IMR-90 (cell line): ENCODE results near the gene CPNE4. TPM values are rescaled to one million over a fixed set of nuclear protein-coding genes. Genes with fewer than 3 reads are reported as not detected.

Experiments
- ATAC-seq: fragments of 200-7000 bp; cut with Tn5 transposase; 2 replicates; pipeline ENCODE4 v1.9.1; 2020; ENCODE audit warnings: low read depth, mild to moderate bottlenecking, moderate library complexity
- BruUV-seq: library from RNA; stranded (reverse); fragments of 400-500 nt; replicated peaks from 2 replicates; lab custom pipeline; 2021; lab: Mats Ljungman, UMichigan
- CTCF ChIA-PET: fragments of 300-600 bp; formaldehyde crosslinking; extraction: SDS; loops from one replicate; lab custom pipeline; 2021; ENCODE audit warnings: antibody characterized with exemption; lab: Yijun Ruan, JAX
- POLR2A ChIA-PET: fragments of 300-600 bp; sonication (Branson Sonifier 250); formaldehyde crosslinking; loops from one replicate; lab custom pipeline; 2022; ENCODE audit warnings: antibody characterized with exemption; ENCODE audit not compliant: unreplicated experiment; lab: Charles Lee
- DNase-seq: peaks from one replicate; pipeline ENCODE4 v3.0.0; 2013
- H2AFZ ChIP-seq: replicated peaks from 2 replicates; pipeline ENCODE3; 2013; ENCODE audit warnings: low read length, mild to moderate bottlenecking; ENCODE audit not compliant: poor library complexity
- H2AK5ac ChIP-seq: 2 replicates; pipeline ENCODE4 v1.6.1; 2013; ENCODE audit warnings: low read depth, low read length, inconsistent platforms
- H2AK9ac ChIP-seq: replicated peaks from 2 replicates; pipeline ENCODE3; 2013; ENCODE audit warnings: mild to moderate bottlenecking, low read depth, low read length, moderate library complexity; ENCODE audit not compliant: poor library complexity
- H2BK120ac ChIP-seq: 2 replicates; pipeline ENCODE4 v1.6.1; 2013; ENCODE audit warnings: low read depth, low read length, inconsistent platforms
- H2BK15ac ChIP-seq: 3 replicates; pipeline ENCODE4 v1.6.1; 2013; ENCODE audit warnings: low read depth, low read length, inconsistent platforms
- H2BK20ac ChIP-seq: 2 replicates; pipeline ENCODE4 v1.6.1; 2013; ENCODE audit warnings: low read depth, mild to moderate bottlenecking, inconsistent platforms, low read length, moderate library complexity
- H2BK5ac ChIP-seq: 2 replicates; pipeline ENCODE4 v1.6.1; 2013; ENCODE audit warnings: mild to moderate bottlenecking, low read depth, low read length, inconsistent platforms; ENCODE audit not compliant: poor library complexity, severe bottlenecking
- H3K14ac ChIP-seq: replicated peaks from 2 replicates; pipeline ENCODE4 v1.6.1; 2013; ENCODE audit warnings: low read depth, low read length, inconsistent platforms
- H3K18ac ChIP-seq: 2 replicates; pipeline ENCODE4 v1.6.1; 2013; ENCODE audit warnings: low read depth, low read length, control low read depth
- H3K23ac ChIP-seq: 2 replicates; pipeline ENCODE4 v1.6.1; 2013; ENCODE audit warnings: low read depth, low read length, inconsistent platforms
- H3K27ac ChIP-seq: 2 replicates; pipeline ENCODE4 v1.5.1; 2013; ENCODE audit warnings: mild to moderate bottlenecking, control low read depth, low read length; ENCODE audit not compliant: insufficient read depth
- H3K27me3 ChIP-seq: 2 replicates; pipeline ENCODE4 v1.6.1; 2013; ENCODE audit warnings: low read length; ENCODE audit not compliant: control insufficient read depth, insufficient read depth
- H3K36me3 ChIP-seq: 2 replicates; pipeline ENCODE4 v1.6.1; 2013; ENCODE audit warnings: low read length, mixed read lengths; ENCODE audit not compliant: control insufficient read depth, insufficient read depth
- H3K4ac ChIP-seq: 2 replicates; pipeline ENCODE4 v1.6.1; 2013; ENCODE audit warnings: low read depth, low read length, inconsistent platforms
- H3K4me1 ChIP-seq: 2 replicates; pipeline ENCODE4 v1.6.1; 2013; ENCODE audit warnings: low read length, mixed read lengths; ENCODE audit not compliant: control insufficient read depth, insufficient read depth
- H3K4me2 ChIP-seq: 2 replicates; pipeline ENCODE4 v1.6.1; 2013; ENCODE audit warnings: low read depth, mild to moderate bottlenecking, control low read depth, low read length, moderate library complexity
- H3K4me3 ChIP-seq: 2 replicates; pipeline ENCODE4 v1.5.1; 2013; ENCODE audit warnings: low read depth, mild to moderate bottlenecking, control low read depth, low read length, moderate library complexity; ENCODE audit not compliant: insufficient read depth
- H3K56ac ChIP-seq: 2 replicates; pipeline ENCODE4 v1.6.1; 2013; ENCODE audit warnings: low read length, inconsistent platforms; ENCODE audit not compliant: insufficient read depth; ENCODE audit errors: extremely low read depth
- H3K79me1 ChIP-seq, 2 experiments: 2 replicates each; pipeline ENCODE4 v1.6.1; 2013; ENCODE audit warnings: low read length in 2 of 2, inconsistent platforms in 1 of 2, low read depth in 1 of 2
- H3K9ac ChIP-seq: 2 replicates; pipeline ENCODE4 v1.6.1; 2013; ENCODE audit warnings: low read depth, low read length, control low read depth
- H3K9me1 ChIP-seq: 2 replicates; pipeline ENCODE4 v1.6.1; 2013; ENCODE audit warnings: low read length, inconsistent platforms; ENCODE audit not compliant: insufficient read depth
- H3K9me3 ChIP-seq: 2 replicates; pipeline ENCODE4 v1.6.1; 2013; ENCODE audit warnings: low read length; ENCODE audit not compliant: control insufficient read depth, insufficient read depth
- H4K20me1 ChIP-seq: 2 replicates; pipeline ENCODE4 v1.6.1; 2013; ENCODE audit warnings: low read length, inconsistent platforms; ENCODE audit not compliant: insufficient read depth
- H4K5ac ChIP-seq: 2 replicates; pipeline ENCODE4 v1.6.1; 2013; ENCODE audit warnings: mild to moderate bottlenecking, low read depth, low read length, control low read depth
- H4K8ac ChIP-seq, 2 experiments: 2 replicates each; pipeline ENCODE4 v1.6.1; 2013; ENCODE audit warnings: low read depth in 2 of 2, low read length in 2 of 2, control low read depth in 1 of 2, inconsistent platforms in 1 of 2
- H4K91ac ChIP-seq: 2 replicates; pipeline ENCODE4 v1.6.1; 2013; ENCODE audit warnings: low read depth, low read length, inconsistent platforms; ENCODE audit not compliant: insufficient read depth
- CHD1 ChIP-seq: IDR thresholded peaks from 2 replicates; pipeline ENCODE4 v1.6.1; 2012; ENCODE audit warnings: low read depth, low read length, improper control_type of control experiment
- FOS ChIP-seq: fragments of 150-350 bp; IDR thresholded peaks from 2 replicates; pipeline ENCODE4 v1.6.1; 2016; ENCODE audit warnings: low read depth, low read length
- MAFK ChIP-seq: IDR thresholded peaks from 2 replicates; pipeline ENCODE4 v1.6.1; 2012; ENCODE audit warnings: low read depth, low read length, improper control_type of control experiment
- NFE2L2 ChIP-seq: fragments of 150-350 bp; IDR thresholded peaks from 2 replicates; pipeline ENCODE4 v1.6.1; 2016; ENCODE audit warnings: low read depth, mild to moderate bottlenecking, low read length
- POLR2A ChIP-seq: IDR thresholded peaks from 2 replicates; pipeline ENCODE4 v1.6.1; 2012; ENCODE audit warnings: mild to moderate bottlenecking, low read depth, low read length
- RAD21 ChIP-seq: IDR thresholded peaks from 2 replicates; pipeline ENCODE4 v1.6.1; 2012; ENCODE audit warnings: low read length, improper control_type of control experiment
- RCOR1 ChIP-seq: IDR thresholded peaks from 2 replicates; pipeline ENCODE4 v1.6.1; 2012; ENCODE audit warnings: mild to moderate bottlenecking, low read length, improper control_type of control experiment; ENCODE audit not compliant: insufficient replicate concordance
- RFX5 ChIP-seq: IDR thresholded peaks from 2 replicates; pipeline ENCODE4 v1.8.0; 2012; ENCODE audit warnings: low read depth, mild to moderate bottlenecking, low read length, moderate library complexity
- SMC3 ChIP-seq: fragments of 150-350 bp; IDR thresholded peaks from 2 replicates; pipeline ENCODE4 v1.6.1; 2016; ENCODE audit warnings: low read depth, mild to moderate bottlenecking, antibody characterized with exemption, low read length, moderate library complexity
- WGBS, 2 experiments: methylation state at CpG; one replicate each; pipeline versions ENCODE4 v1.1.5 to v1.1.7; 2013; ENCODE audit warnings: missing lambda C conversion rate in 2 of 2; ENCODE audit not compliant: insufficient read length in 1 of 2; ENCODE audit errors: extremely low coverage in 2 of 2; 5-methylcytosine and 5-hydroxymethylcytosine counted together
- dilution Hi-C: fragments of 300-500 bp; cut with HindIII; formaldehyde crosslinking; loops from one replicate; pipeline ENCODE4 v1.14.3; 2018; ENCODE audit warnings: low sequenced_read_pairs; ENCODE audit not compliant: unreplicated experiment
- in situ Hi-C: fragments of 300-500 bp; cut with MboI; formaldehyde crosslinking; loops from 3 replicates; pipeline ENCODE4 v1.14.3; 2019; ENCODE audit warnings: low sequenced_read_pairs, inconsistent platforms, mixed read lengths
- intact Hi-C: fragments of 100-400 bp; cut with micrococcal nuclease; formaldehyde crosslinking; loops from 2 replicates; pipeline ENCODE4 v1.10.0; 2022
- polyA plus RNA-seq, 3 experiments: library from polyadenylated mRNA; depleted of rRNA; stranded (reverse); fragments of >200 nt; gene quantifications; 2 replicates each; pipeline ENCODE4 v1.2.3, GENCODE V29; 2012; ENCODE audit warnings: low replicate concordance in 1 of 3
- total RNA-seq: library from RNA; depleted of rRNA; stranded (reverse); fragments of >200 nt; gene quantifications from 2 replicates; pipeline ENCODE4 v1.2.3, GENCODE V29; 2012
- TF ChIP-seq, protein P1 (sequence below): fragments of 150-350 bp; IDR thresholded peaks from 2 replicates; pipeline ENCODE4 v1.6.1; 2016; ENCODE audit warnings: low read depth, mild to moderate bottlenecking, low read length, moderate library complexity, borderline replicate concordance
- TF ChIP-seq, protein P2 (sequence below): fragments of 150-350 bp; IDR thresholded peaks from 2 replicates; pipeline ENCODE4 v1.6.1; 2017; ENCODE audit warnings: mild to moderate bottlenecking, antibody characterized with exemption, low read length, low read depth

CPNE4 gene
- total and polyA plus RNA-seq, 2 of the 4 experiments (the other 2 are of a cell fraction) = not detected

DNA sequence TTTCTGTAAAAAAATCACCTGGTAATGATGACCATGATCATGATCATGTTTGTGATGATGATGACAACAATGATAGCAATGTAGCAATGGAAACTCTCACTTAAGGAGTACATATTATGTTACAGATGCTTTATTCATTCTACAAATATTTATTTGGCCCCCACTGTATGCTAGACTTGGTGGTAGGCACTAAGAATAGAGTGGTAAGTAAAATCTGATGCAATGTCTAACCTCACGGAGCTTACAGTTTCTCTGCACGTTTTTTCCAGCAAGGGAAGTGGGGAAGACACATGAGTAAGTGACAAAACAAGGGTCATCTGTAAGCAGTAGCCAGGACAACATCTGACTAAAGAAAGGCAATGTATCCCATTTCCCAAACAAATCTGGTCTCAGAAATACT lies 332.7 kb downstream of the CPNE4 start:
- H3K4me2 ChIP-seq = no peak overlapping the region
- no peak overlapping the region for H2BK20ac ChIP-seq
- no peaks in the 10 kb centered on the region for H3K4me1 ChIP-seq
- ChIA-PET POLR2A (no interaction called here), CTCF (no interaction called here)
- no peaks in the 10 kb centered on the region for H3K27me3 ChIP-seq
- no CpG with 5 or more reads among the region's 2 CpGs for WGBS, 2 experiments
- no peak overlapping the region for H2AK5ac ChIP-seq
- H3K27ac ChIP-seq = no peak overlapping the region
- H4K91ac ChIP-seq = no peak overlapping the region
- H4K5ac ChIP-seq = no peak overlapping the region
- no peaks in the 10 kb centered on the region for H3K9me1 ChIP-seq
- no peak overlapping the region for H2BK15ac ChIP-seq
- H4K8ac ChIP-seq = no peak overlapping the region
- no peak overlapping the region for H3K18ac ChIP-seq
- no peak overlapping the region for H2AK9ac ChIP-seq
- H2BK5ac ChIP-seq = no peak overlapping the region
- DNase-seq = no peak
- H3K4me3 ChIP-seq = no peak overlapping the region
- no peak for ATAC-seq
- intact Hi-C loops = no loop called here
- dilution Hi-C loops = no loop called here
- no peak overlapping the region for H2AFZ ChIP-seq
- no peaks in the 10 kb centered on the region for H4K20me1 ChIP-seq
- no TSS peak for BruUV-seq
- no peak overlapping the region for H3K56ac ChIP-seq
- no peak overlapping the region for H2BK120ac ChIP-seq
- H3K14ac ChIP-seq = no peak overlapping the region
- TF ChIP-seq RCOR1 (no peak), POLR2A (no peak), RAD21 (no peak), CHD1 (no peak), FOS (no peak), SMC3 (no peak), MAFK (no peak), RFX5 (no peak), NFE2L2 (no peak)
- TF ChIP-seq, protein P1, sequence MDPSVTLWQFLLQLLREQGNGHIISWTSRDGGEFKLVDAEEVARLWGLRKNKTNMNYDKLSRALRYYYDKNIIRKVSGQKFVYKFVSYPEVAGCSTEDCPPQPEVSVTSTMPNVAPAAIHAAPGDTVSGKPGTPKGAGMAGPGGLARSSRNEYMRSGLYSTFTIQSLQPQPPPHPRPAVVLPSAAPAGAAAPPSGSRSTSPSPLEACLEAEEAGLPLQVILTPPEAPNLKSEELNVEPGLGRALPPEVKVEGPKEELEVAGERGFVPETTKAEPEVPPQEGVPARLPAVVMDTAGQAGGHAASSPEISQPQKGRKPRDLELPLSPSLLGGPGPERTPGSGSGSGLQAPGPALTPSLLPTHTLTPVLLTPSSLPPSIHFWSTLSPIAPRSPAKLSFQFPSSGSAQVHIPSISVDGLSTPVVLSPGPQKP = no peak
- TF ChIP-seq, protein P2, sequence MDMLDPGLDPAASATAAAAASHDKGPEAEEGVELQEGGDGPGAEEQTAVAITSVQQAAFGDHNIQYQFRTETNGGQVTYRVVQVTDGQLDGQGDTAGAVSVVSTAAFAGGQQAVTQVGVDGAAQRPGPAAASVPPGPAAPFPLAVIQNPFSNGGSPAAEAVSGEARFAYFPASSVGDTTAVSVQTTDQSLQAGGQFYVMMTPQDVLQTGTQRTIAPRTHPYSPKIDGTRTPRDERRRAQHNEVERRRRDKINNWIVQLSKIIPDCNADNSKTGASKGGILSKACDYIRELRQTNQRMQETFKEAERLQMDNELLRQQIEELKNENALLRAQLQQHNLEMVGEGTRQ = no peak
- H3K4ac ChIP-seq = no peak overlapping the region
- no peaks in the 10 kb centered on the region for H3K79me1 ChIP-seq
- no peaks in the 10 kb centered on the region for H3K9me3 ChIP-seq
- H3K36me3 ChIP-seq = no peaks in the 10 kb centered on the region
- in situ Hi-C loops = no loop called here
- H3K23ac ChIP-seq = no peak overlapping the region
- no peak overlapping the region for H3K9ac ChIP-seq
